ENCODE data around the gene TAS2R38.

DNA sequence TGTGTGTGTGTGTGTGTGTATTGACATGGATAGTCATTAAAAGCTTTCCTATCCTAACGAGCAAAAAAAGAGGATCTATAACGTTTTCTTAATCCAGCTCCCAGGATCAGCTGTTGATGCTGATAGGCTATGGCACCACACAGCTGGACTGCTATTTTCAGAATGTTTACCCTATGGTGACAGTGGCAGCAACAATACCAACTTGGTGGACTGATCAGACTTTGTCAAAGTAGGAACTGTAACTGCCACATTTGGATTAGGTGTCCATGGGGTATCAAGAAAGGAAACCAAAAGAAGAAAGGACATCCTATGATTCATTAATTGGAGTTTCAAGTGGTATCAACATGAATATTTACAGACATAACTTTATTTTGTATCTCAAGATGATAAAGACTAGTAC lies 24.1 kb downstream of the TAS2R38 start:
- TF ChIP-seq POLR2A (IDR thresholded peaks at IDR 0.05): no peak
- TF ChIP-seq POLR2AphosphoS5 (IDR thresholded peaks at IDR 0.05): no peak

Data from prostate gland (tissue), 1 donor.